IMR-90 (cell line): ENCODE data around the gene DCANP1. TPM values are rescaled to one million over a fixed set of nuclear protein-coding genes. Genes with fewer than 3 reads are reported as not detected.

ENCODE experiments used
- ATAC-seq: fragments of 200-7000 bp; cut with Tn5 transposase; 2 replicates; pipeline ENCODE4 v1.9.1; 2020; ENCODE audit warnings: low read depth, mild to moderate bottlenecking, moderate library complexity
- BruUV-seq: library from RNA; stranded (reverse); fragments of 400-500 nt; replicated peaks from 2 replicates; lab custom pipeline; 2021; lab: Mats Ljungman, UMichigan
- CTCF ChIA-PET: fragments of 300-600 bp; formaldehyde crosslinking; extraction: SDS; loops from one replicate; lab custom pipeline; 2021; ENCODE audit warnings: antibody characterized with exemption; lab: Yijun Ruan, JAX
- POLR2A ChIA-PET: fragments of 300-600 bp; sonication (Branson Sonifier 250); formaldehyde crosslinking; loops from one replicate; lab custom pipeline; 2022; ENCODE audit warnings: antibody characterized with exemption; ENCODE audit not compliant: unreplicated experiment; lab: Charles Lee
- DNase-seq: peaks from one replicate; pipeline ENCODE4 v3.0.0; 2013
- H2AFZ ChIP-seq: replicated peaks from 2 replicates; pipeline ENCODE3; 2013; ENCODE audit warnings: low read length, mild to moderate bottlenecking; ENCODE audit not compliant: poor library complexity
- H2AK5ac ChIP-seq: 2 replicates; pipeline ENCODE4 v1.6.1; 2013; ENCODE audit warnings: low read depth, low read length, inconsistent platforms
- H2AK9ac ChIP-seq: replicated peaks from 2 replicates; pipeline ENCODE3; 2013; ENCODE audit warnings: mild to moderate bottlenecking, low read depth, low read length, moderate library complexity; ENCODE audit not compliant: poor library complexity
- H2BK120ac ChIP-seq: 2 replicates; pipeline ENCODE4 v1.6.1; 2013; ENCODE audit warnings: low read depth, low read length, inconsistent platforms
- H2BK15ac ChIP-seq: 3 replicates; pipeline ENCODE4 v1.6.1; 2013; ENCODE audit warnings: low read depth, low read length, inconsistent platforms
- H2BK20ac ChIP-seq: 2 replicates; pipeline ENCODE4 v1.6.1; 2013; ENCODE audit warnings: low read depth, mild to moderate bottlenecking, inconsistent platforms, low read length, moderate library complexity
- H2BK5ac ChIP-seq: 2 replicates; pipeline ENCODE4 v1.6.1; 2013; ENCODE audit warnings: mild to moderate bottlenecking, low read depth, low read length, inconsistent platforms; ENCODE audit not compliant: poor library complexity, severe bottlenecking
- H3K14ac ChIP-seq: replicated peaks from 2 replicates; pipeline ENCODE4 v1.6.1; 2013; ENCODE audit warnings: low read depth, low read length, inconsistent platforms
- H3K18ac ChIP-seq: 2 replicates; pipeline ENCODE4 v1.6.1; 2013; ENCODE audit warnings: low read depth, low read length, control low read depth
- H3K23ac ChIP-seq: 2 replicates; pipeline ENCODE4 v1.6.1; 2013; ENCODE audit warnings: low read depth, low read length, inconsistent platforms
- H3K27ac ChIP-seq: 2 replicates; pipeline ENCODE4 v1.5.1; 2013; ENCODE audit warnings: mild to moderate bottlenecking, control low read depth, low read length; ENCODE audit not compliant: insufficient read depth
- H3K27me3 ChIP-seq: 2 replicates; pipeline ENCODE4 v1.6.1; 2013; ENCODE audit warnings: low read length; ENCODE audit not compliant: control insufficient read depth, insufficient read depth
- H3K36me3 ChIP-seq: 2 replicates; pipeline ENCODE4 v1.6.1; 2013; ENCODE audit warnings: low read length, mixed read lengths; ENCODE audit not compliant: control insufficient read depth, insufficient read depth
- H3K4ac ChIP-seq: 2 replicates; pipeline ENCODE4 v1.6.1; 2013; ENCODE audit warnings: low read depth, low read length, inconsistent platforms
- H3K4me1 ChIP-seq: 2 replicates; pipeline ENCODE4 v1.6.1; 2013; ENCODE audit warnings: low read length, mixed read lengths; ENCODE audit not compliant: control insufficient read depth, insufficient read depth
- H3K4me2 ChIP-seq: 2 replicates; pipeline ENCODE4 v1.6.1; 2013; ENCODE audit warnings: low read depth, mild to moderate bottlenecking, control low read depth, low read length, moderate library complexity
- H3K4me3 ChIP-seq: 2 replicates; pipeline ENCODE4 v1.5.1; 2013; ENCODE audit warnings: low read depth, mild to moderate bottlenecking, control low read depth, low read length, moderate library complexity; ENCODE audit not compliant: insufficient read depth
- H3K56ac ChIP-seq: 2 replicates; pipeline ENCODE4 v1.6.1; 2013; ENCODE audit warnings: low read length, inconsistent platforms; ENCODE audit not compliant: insufficient read depth; ENCODE audit errors: extremely low read depth
- H3K79me1 ChIP-seq, 2 experiments: 2 replicates each; pipeline ENCODE4 v1.6.1; 2013; ENCODE audit warnings: low read length in 2 of 2, inconsistent platforms in 1 of 2, low read depth in 1 of 2
- H3K9ac ChIP-seq: 2 replicates; pipeline ENCODE4 v1.6.1; 2013; ENCODE audit warnings: low read depth, low read length, control low read depth
- H3K9me1 ChIP-seq: 2 replicates; pipeline ENCODE4 v1.6.1; 2013; ENCODE audit warnings: low read length, inconsistent platforms; ENCODE audit not compliant: insufficient read depth
- H3K9me3 ChIP-seq: 2 replicates; pipeline ENCODE4 v1.6.1; 2013; ENCODE audit warnings: low read length; ENCODE audit not compliant: control insufficient read depth, insufficient read depth
- H4K20me1 ChIP-seq: 2 replicates; pipeline ENCODE4 v1.6.1; 2013; ENCODE audit warnings: low read length, inconsistent platforms; ENCODE audit not compliant: insufficient read depth
- H4K5ac ChIP-seq: 2 replicates; pipeline ENCODE4 v1.6.1; 2013; ENCODE audit warnings: mild to moderate bottlenecking, low read depth, low read length, control low read depth
- H4K8ac ChIP-seq, 2 experiments: 2 replicates each; pipeline ENCODE4 v1.6.1; 2013; ENCODE audit warnings: low read depth in 2 of 2, low read length in 2 of 2, control low read depth in 1 of 2, inconsistent platforms in 1 of 2
- H4K91ac ChIP-seq: 2 replicates; pipeline ENCODE4 v1.6.1; 2013; ENCODE audit warnings: low read depth, low read length, inconsistent platforms; ENCODE audit not compliant: insufficient read depth
- CTCF ChIP-seq: conservative IDR thresholded peaks from 2 replicates; pipeline ENCODE4 v1.5.1; 2012; ENCODE audit warnings: mild to moderate bottlenecking, low read depth, low read length, improper control_type of control experiment
- SMC3 ChIP-seq: fragments of 150-350 bp; IDR thresholded peaks from 2 replicates; pipeline ENCODE4 v1.6.1; 2016; ENCODE audit warnings: low read depth, mild to moderate bottlenecking, antibody characterized with exemption, low read length, moderate library complexity
- USF2 ChIP-seq: fragments of 150-350 bp; IDR thresholded peaks from 2 replicates; pipeline ENCODE4 v1.6.1; 2017; ENCODE audit warnings: mild to moderate bottlenecking, antibody characterized with exemption, low read length, low read depth
- WGBS, 2 experiments: methylation state at CpG; one replicate each; pipeline versions ENCODE4 v1.1.5 to v1.1.7; 2013; ENCODE audit warnings: missing lambda C conversion rate in 2 of 2; ENCODE audit not compliant: insufficient read length in 1 of 2; ENCODE audit errors: extremely low coverage in 2 of 2; 5-methylcytosine and 5-hydroxymethylcytosine counted together
- dilution Hi-C: fragments of 300-500 bp; cut with HindIII; formaldehyde crosslinking; loops from one replicate; pipeline ENCODE4 v1.14.3; 2018; ENCODE audit warnings: low sequenced_read_pairs; ENCODE audit not compliant: unreplicated experiment
- in situ Hi-C: fragments of 300-500 bp; cut with MboI; formaldehyde crosslinking; loops from 3 replicates; pipeline ENCODE4 v1.14.3; 2019; ENCODE audit warnings: low sequenced_read_pairs, inconsistent platforms, mixed read lengths
- intact Hi-C: fragments of 100-400 bp; cut with micrococcal nuclease; formaldehyde crosslinking; loops from 2 replicates; pipeline ENCODE4 v1.10.0; 2022
- polyA plus RNA-seq, 3 experiments: library from polyadenylated mRNA; depleted of rRNA; stranded (reverse); fragments of >200 nt; gene quantifications; 2 replicates each; pipeline ENCODE4 v1.2.3, GENCODE V29; 2012; ENCODE audit warnings: low replicate concordance in 1 of 3
- total RNA-seq: library from RNA; depleted of rRNA; stranded (reverse); fragments of >200 nt; gene quantifications from 2 replicates; pipeline ENCODE4 v1.2.3, GENCODE V29; 2012

Gene DCANP1
- total and polyA plus RNA-seq, 2 of the 4 experiments (the other 2 are of a cell fraction), result not detected

GRCh38 chr5:135494196-135494595 is 47.0 kb upstream of the DCANP1 start:
- CTCF ChIA-PET, result interaction anchor here (0.6 kb wide), 1 partner anchor 72 kb away, joined by 3 read pairs; no protein-coding TSS in a partner anchor
- H4K20me1 ChIP-seq, result no peaks in the 10 kb centered on the region
- H2BK120ac ChIP-seq, result no peak overlapping the region
- dilution Hi-C loops, result no loop called here
- no peak overlapping the region for H2BK5ac ChIP-seq
- no peak overlapping the region for H3K27ac ChIP-seq
- no peak overlapping the region for H3K56ac ChIP-seq
- in situ Hi-C loops, result no loop called here
- no peak overlapping the region for H3K23ac ChIP-seq
- H3K14ac ChIP-seq, result no peak overlapping the region
- peaks cover 10% of the 10 kb centered on the region for H3K4me1 ChIP-seq
- no peaks in the 10 kb centered on the region for H3K9me3 ChIP-seq
- no peak overlapping the region for H2BK15ac ChIP-seq
- H2AK5ac ChIP-seq, result no peak overlapping the region
- no peaks in the 10 kb centered on the region for H3K79me1 ChIP-seq
- H2BK20ac ChIP-seq, result no peak overlapping the region
- no peak overlapping the region for H3K4me2 ChIP-seq
- H2AK9ac ChIP-seq, result peak overlapping the region; percentile 17
- no peak overlapping the region for H3K4me3 ChIP-seq
- BruUV-seq, result no TSS peak
- intact Hi-C loops, result no loop called here
- H3K4ac ChIP-seq, result no peak overlapping the region
- H3K36me3 ChIP-seq, result no peaks in the 10 kb centered on the region
- ATAC-seq (no peak), DNase-seq (no peak)
- no peak for TF ChIP-seq CTCF
- no peak for TF ChIP-seq SMC3
- no peak for TF ChIP-seq USF2
- H3K9ac ChIP-seq, result no peak overlapping the region
- no peaks in the 10 kb centered on the region for H3K9me1 ChIP-seq
- 75% methylated on average over 1 of the region's 5 CpGs; no CpG with 5 or more reads in 1 of the 2 experiments for WGBS, 2 experiments
- no peak overlapping the region for H3K18ac ChIP-seq
- H4K8ac ChIP-seq, result no peak overlapping the region
- no peak overlapping the region for H4K5ac ChIP-seq
- POLR2A ChIA-PET, result no interaction called here
- no peak overlapping the region for H4K91ac ChIP-seq
- H2AFZ ChIP-seq, result peak overlapping the region; percentile 2
- H3K27me3 ChIP-seq, result peaks cover 43% of the 10 kb centered on the region
